Occipital lobe (tissue), 2 donors: Measurements from ENCODE around the gene UHRF2. TPM values are rescaled to one million over a fixed set of nuclear protein-coding genes. Genes with fewer than 3 reads are reported as not detected.
"Not testable (repeated sequence)": the region's sequence is repeated elsewhere in the genome, so short reads cannot be mapped to it uniquely, and the experiment has no call there.

Experiments used
- DNase-seq: peaks from one replicate; lab custom pipeline; 2025; lab: John Stamatoyannopoulos, UW
- total RNA-seq: library from RNA; depleted of rRNA; stranded (reverse); fragments of >200 nt; gene quantifications from one replicate; pipeline ENCODE4 v1.2.3, GENCODE V29; 2014

Gene UHRF2
- total RNA-seq, 1 donor from 2014 or later: 84.7 TPM

DNA sequence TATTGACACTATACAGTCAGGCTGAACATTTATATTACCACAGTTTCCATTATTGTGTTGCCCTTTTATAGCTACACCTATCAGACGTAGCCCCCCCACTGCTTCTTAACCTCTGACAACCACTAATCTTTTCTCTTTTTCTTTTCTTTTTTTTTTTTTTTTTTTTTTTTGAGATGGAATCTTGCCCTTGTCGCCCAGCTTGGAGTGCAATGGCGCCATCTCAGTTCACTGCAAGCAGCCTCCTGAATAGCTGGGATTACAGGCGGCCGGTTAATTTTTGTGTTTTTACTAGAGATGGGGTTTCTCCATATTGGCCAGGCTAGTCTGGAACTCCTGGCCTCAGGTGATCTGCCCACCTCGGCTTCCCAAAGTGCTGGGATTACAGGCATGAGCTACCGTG is 75.4 kb downstream of the UHRF2 start:
- no peak for DNase-seq

GRCh38 chr9:6489099-6489498 is 76.1 kb downstream of the UHRF2 start:
- DNase-seq: no peak

GRCh38 chr9:6490863-6491262 is 77.9 kb downstream of the UHRF2 start:
- DNase-seq: no peak

DNA sequence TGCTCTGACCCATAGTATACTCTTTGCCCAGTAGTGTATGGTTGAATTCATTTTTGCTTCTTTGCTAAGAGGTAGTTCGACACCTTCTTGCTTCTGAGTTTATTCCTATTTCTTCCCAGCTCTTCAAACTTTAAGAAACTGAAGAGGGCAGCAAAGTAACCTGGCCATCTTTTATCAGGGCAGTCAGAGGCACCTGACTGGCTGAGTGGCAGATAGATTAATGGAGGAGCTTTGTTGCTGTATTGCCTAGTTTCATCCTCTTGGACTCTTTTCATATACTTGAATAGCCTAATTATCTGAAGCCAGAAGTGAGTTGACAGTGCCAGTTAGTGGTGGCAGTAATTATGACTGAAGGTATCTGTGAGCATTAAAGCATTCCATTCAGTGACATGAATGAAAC is 82.5 kb downstream of the UHRF2 start:
- no peak for DNase-seq

DNA sequence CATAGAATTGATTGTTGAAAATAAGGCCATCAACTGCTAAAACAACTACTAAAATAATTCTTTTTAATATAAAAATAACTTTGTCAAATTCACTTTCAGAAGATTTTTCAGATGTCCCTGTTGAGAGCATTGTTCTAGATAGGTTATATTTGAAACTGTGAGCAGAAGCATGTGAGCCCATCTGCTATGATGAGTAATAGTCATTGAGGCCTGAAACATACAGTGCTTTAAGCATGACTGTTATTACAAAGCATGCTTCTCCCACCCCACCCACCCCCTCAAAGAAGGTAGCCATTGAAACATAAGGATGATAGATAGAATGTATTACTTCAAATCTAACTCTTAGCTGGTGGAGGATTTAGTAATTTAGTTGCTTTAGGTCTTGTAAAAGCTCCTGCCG is 86.0 kb downstream of the UHRF2 start:
- no peak for DNase-seq

DNA sequence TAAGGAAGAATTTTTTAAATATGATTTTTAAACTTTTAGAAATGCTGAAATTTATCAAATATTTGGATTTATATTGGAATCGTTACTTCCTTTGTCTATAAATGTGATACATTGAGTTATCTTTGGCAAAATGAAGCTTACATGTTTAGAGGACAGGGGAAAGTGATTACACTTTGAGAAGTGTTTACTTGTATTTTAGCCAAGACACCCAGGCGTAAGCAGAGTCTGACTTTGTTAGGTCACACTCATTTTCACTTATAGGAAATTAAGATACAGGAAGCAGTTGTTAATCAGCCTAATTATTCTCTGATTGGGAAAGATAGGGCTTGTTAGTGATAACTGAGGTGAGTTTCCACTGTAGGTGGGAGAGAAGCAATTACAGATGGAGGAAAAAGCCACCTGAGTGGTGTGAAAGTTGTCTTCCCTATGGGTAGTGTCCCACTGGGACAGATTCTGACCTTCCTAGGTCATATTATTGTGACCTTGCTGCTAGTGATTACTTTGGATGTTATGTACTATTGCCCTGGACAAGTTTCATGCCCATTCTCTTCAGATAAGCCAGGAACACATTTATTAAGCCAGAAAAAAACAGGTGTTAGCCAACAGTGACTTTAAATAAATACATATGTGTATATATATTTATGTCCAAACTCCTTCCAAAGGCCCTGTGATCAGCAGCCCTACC is 88.7 kb downstream of the UHRF2 start:
- DNase-seq: no peak

GRCh38 chr9:6502399-6502798 is 89.4 kb downstream of the UHRF2 start:
- no peak for DNase-seq

- no peak for DNase-seq
Measured at GRCh38 chr9:6506571-6506970, 93.6 kb downstream of the UHRF2 start.

GRCh38 chr9:6512085-6512657 is 99.2 kb downstream of the UHRF2 start:
- DNase-seq: no peak

GRCh38 chr9:6522263-6522662 is 109.3 kb downstream of the UHRF2 start:
- no peak for DNase-seq

- no peak for DNase-seq
Measured at GRCh38 chr9:6525326-6526045, 112.5 kb downstream of the UHRF2 start.

DNA sequence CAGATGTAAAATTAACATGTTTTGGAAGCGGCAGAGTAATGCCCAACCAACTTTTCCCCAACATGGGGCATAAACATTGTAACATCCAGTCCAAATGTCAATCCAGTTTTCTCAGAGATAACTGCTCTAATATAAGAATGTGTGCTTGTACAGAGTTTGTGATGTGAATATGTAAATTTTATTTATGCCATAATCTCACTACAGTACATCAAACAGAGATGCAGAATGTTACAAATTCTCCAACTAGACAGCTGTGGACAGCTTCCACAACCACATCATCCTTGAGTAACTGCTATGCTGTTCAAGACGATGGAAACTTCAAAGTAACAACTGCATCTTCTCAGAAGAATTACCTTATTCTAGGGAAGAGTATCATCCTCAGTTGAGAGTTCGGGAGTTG is 122.6 kb downstream of the UHRF2 start:
- DNase-seq: no peak

DNA sequence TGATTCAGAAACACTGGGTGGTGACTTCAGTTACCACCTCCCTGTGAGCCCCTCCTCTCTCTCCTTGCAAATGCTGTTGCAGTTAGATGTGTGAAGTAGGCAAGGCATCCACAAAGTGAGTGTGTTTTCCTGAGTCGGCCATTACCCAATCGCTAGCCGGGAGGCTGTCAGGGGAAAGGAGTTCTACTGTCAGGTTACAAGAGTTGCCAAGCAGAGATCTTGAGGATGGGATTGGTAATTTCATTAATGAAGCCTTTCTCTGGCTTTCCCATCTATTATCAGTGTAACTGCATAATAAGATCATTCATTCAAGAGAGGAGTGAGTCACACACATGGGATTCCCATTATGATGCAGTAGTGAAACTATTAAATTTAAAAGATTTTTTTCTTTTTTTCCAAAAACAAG is 125.7 kb downstream of the UHRF2 start:
- DNase-seq: no peak

DNA sequence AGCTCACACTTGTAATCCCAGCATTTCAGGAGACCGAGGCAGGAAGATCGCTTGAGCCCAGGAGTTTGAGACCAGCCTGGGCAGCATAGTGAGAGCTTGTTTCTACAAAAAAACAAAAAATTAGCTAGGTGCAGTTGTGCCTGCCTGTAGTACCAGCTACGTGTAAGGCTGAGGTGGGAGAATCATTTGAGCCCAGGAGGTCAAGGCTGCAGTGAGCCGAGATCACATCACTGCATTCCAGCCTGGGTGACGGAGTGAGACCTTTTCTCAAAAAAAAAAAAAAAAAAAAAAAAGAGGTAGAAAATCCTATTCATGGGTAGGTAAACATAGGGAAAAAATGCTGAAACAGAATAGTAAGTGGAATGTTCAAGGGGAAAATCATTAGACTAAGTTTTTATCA is 129.6 kb downstream of the UHRF2 start:
- DNase-seq: not testable (repeated sequence)

GRCh38 chr9:6543204-6543603 is 130.2 kb downstream of the UHRF2 start:
- no peak for DNase-seq

GRCh38 chr9:6545017-6545691 is 132.2 kb downstream of the UHRF2 start:
- DNase-seq: no peak

DNA sequence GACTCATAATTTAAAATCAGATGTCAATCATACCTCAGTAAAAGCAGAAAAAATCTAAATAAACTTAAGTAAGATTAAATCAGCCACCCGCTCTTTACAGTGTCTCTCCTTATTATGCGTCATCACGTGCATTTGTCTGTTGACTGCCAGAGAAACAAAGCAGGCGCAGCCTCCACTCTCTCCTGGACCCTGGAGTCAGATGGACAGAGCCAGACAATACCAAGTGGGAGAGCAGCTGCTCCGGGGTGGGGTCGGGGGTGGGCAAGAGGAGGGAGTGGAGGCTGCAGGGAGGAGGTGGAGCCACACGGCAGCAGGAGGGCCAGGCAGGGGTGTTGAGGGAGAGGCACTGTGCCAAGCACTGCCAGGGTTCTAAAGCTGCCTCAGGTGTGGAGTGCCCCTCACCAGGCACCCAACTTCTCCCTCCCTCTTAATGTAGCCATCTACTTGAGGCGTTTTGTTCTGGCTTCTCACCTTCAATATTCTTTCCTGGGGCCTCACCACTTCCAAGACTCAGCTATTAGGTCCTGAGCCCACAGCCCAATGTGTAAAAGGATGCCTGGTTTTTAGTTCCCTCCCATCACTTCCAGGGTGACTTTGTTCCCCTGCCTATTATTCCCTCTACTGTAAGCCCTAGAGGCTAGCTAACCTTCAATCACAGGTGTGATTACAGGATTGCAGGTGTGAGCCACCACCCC is 136.3 kb downstream of the UHRF2 start:
- no peak for DNase-seq

DNA sequence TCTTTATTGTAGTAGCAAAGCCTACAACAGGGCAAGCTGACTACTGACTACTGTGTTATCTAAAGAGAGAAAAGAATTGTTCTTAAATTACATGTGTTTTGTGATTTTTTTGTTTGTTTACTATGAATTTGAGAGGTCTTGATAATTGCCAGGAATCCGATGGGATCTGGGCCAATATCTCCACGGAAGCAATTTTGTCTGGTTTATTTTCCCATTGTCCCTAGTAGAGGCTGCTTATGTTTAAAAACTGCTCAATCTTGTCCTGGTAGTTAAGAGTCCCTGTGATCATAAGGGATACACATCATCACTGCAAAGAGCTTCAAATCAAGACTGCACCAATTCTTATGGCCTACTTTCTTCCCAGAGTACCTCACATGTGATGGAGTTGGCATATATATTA is 138.1 kb downstream of the UHRF2 start:
- no peak for DNase-seq

- DNase-seq: no peak
Measured at GRCh38 chr9:6552033-6552432, 139.0 kb downstream of the UHRF2 start.

- no peak for DNase-seq
Measured at GRCh38 chr9:6552498-6553121, 139.6 kb downstream of the UHRF2 start.

- DNase-seq: no peak
Measured at GRCh38 chr9:6553866-6554265, 140.9 kb downstream of the UHRF2 start.
